HG03558 (cell line): ENCODE results near the gene ZNF546.
"Not testable (repeated sequence)": the region's sequence is repeated elsewhere in the genome, so short reads cannot be mapped to it uniquely, and the experiment has no call there.

ENCODE experiments used
- ATAC-seq: cut with Tn5 transposase; IDR thresholded peaks from one replicate; pipeline ENCODE4 v1.9.1; 2021; ENCODE audit warnings: moderate number of reproducible peaks; ENCODE audit not compliant: unreplicated experiment; ENCODE audit errors: extremely low read depth

ZNF546 gene

GRCh38 chr19:39996811-39997637, at the start of gene ZNF546:
TSS of gene ZNF546 (plus strand) at chr19:39997060. CDS start at chr19:39998327, 1,267 bp downstream.
- peak; percentile 45 for ATAC-seq

GRCh38 chr19:39949026-39949747, 47.7 kb upstream of the ZNF546 start:
- no peak for ATAC-seq

- ATAC-seq, result no peak
These were observed 45.7 kb upstream of the ZNF546 start for GRCh38 chr19:39951065-39951650.

- no peak for ATAC-seq
These were observed 45.2 kb upstream of the ZNF546 start for GRCh38 chr19:39951686-39952085.

- ATAC-seq, result no peak
These were observed 42.9 kb upstream of the ZNF546 start for GRCh38 chr19:39953915-39954314.

GRCh38 chr19:39957886-39958285, 39.0 kb upstream of the ZNF546 start:
- ATAC-seq, result not testable (repeated sequence)

- not testable (repeated sequence) for ATAC-seq
These were observed 37.9 kb upstream of the ZNF546 start for GRCh38 chr19:39958942-39959341.

- not testable (repeated sequence) for ATAC-seq
These were observed 37.5 kb upstream of the ZNF546 start for GRCh38 chr19:39959407-39959806.

GRCh38 chr19:39963898-39964297, 33.0 kb upstream of the ZNF546 start:
- no peak for ATAC-seq

GRCh38 chr19:39966617-39967016, 30.2 kb upstream of the ZNF546 start:
- no peak for ATAC-seq

- no peak for ATAC-seq
These were observed 29.3 kb upstream of the ZNF546 start for GRCh38 chr19:39967561-39967960.

GRCh38 chr19:39968789-39969188, 28.1 kb upstream of the ZNF546 start:
- ATAC-seq, result no peak

GRCh38 chr19:39969266-39969665, 27.6 kb upstream of the ZNF546 start:
- ATAC-seq, result no peak

GRCh38 chr19:39969681-39970424, 27.0 kb upstream of the ZNF546 start:
- ATAC-seq, result no peak

- ATAC-seq, result no peak
These were observed 26.5 kb upstream of the ZNF546 start for GRCh38 chr19:39970425-39970674.

GRCh38 chr19:39970675-39971379, 26.0 kb upstream of the ZNF546 start, which contains the start of gene PSMC4:
TSS of gene PSMC4 (plus strand) at chr19:39971165. CDS start at chr19:39971203, 38 bp downstream.
- peak; percentile 89 for ATAC-seq

- ATAC-seq, result no peak
These were observed 25.4 kb upstream of the ZNF546 start for GRCh38 chr19:39971380-39972035.

- ATAC-seq, result no peak
These were observed 22.3 kb upstream of the ZNF546 start for GRCh38 chr19:39974377-39975155.

- no peak for ATAC-seq
These were observed 14.0 kb upstream of the ZNF546 start for GRCh38 chr19:39982883-39983282.
